T-helper 1 cell treated with Interleukin-12 subunit alpha and Interleukin-12 subunit beta and Interleukin-4 antibody, amounts not matched to agents 30 ng/mL and 1 ng/mL, for 36 hours (primary cell): ENCODE results near the gene GSTT2. TPM values are rescaled to one million over a fixed set of nuclear protein-coding genes. Genes with fewer than 3 reads are reported as not detected.

Experiments used
- intact Hi-C: fragments of 100-400 bp; cut with micrococcal nuclease; formaldehyde crosslinking; loops from one replicate; pipeline ENCODE4 v1.15.1; 2024
- total RNA-seq: library from RNA; stranded (reverse); gene quantifications from 2 replicates; pipeline ENCODE4 v1.2.3, GENCODE V29; 2022

The GSTT2 gene
- total RNA-seq, 1 donor from 2014 or later, result not detected

DNA sequence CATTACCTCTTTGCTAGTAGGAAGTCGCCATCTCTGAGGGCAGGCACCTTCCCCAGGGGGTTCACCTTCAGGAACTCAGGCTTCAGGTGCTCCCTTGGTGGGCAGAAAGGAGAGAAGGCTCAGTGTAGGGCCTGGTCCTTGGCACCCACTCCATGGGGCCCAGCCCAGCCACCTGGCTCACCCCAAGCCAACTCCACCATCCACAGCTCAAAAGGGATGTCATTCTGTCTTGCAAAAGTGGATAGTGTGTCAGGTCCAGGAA lies 28.0 kb downstream of the GSTT2 start:
- intact Hi-C loops, result loop anchor here (10.0 kb wide), 1 partner anchor 237 kb away; the partner anchor contains the start of gene GGT5

- intact Hi-C loops, result loop anchor here (10.0 kb wide), 1 partner anchor 236 kb away; the partner anchor contains the start of gene GGT5
Observed at GRCh38 chr22:24008381-24009226, 28.7 kb downstream of the GSTT2 start.

DNA sequence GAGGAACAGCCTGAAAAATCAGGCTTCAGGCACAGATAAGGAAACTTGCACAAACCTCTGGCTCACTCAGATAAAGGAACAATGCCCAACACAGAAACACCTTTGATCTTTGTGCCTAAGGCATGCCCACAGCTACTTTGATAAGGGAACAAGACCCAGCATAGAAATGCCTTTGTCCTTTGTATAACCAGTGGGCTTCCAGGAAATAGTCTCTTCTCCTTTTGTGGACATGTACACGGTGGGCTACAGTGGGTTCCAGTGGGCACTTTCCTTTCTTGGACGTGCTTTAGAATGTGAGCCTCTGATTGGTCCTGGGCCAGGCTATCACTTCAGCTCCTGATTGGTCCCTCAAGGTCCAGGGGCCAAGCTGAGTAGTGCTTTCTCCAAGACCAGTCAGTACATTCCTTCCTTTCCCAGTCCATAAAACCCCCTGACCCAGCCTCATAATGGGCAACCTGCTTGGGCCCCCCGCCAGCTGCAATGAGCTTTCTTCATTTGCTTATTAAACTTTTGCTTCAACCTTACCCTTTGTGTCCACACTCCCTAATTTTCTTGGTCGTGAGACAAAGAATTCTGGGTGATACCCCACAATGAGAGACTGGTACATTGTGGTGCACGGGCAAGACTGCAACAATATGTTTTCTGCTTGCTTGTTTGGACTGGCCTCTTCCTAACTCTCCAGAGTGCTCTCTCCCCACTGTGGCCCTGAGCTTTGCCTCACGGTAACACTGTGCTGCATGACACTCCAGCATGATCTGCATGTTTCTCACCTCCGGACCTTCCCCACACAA lies 29.5 kb downstream of the GSTT2 start:
- intact Hi-C loops, result loop anchor here (2.0 to 10.0 kb wide), 2 partner anchors 223 to 235 kb away; partner anchors contain the start of genes GGT5 and SMARCB1

GRCh38 chr22:24010018-24010391 lies 30.1 kb downstream of the GSTT2 start:
- intact Hi-C loops, result loop anchor here (2.0 kb wide), 1 partner anchor 223 kb away; the partner anchor contains the start of gene SMARCB1

DNA sequence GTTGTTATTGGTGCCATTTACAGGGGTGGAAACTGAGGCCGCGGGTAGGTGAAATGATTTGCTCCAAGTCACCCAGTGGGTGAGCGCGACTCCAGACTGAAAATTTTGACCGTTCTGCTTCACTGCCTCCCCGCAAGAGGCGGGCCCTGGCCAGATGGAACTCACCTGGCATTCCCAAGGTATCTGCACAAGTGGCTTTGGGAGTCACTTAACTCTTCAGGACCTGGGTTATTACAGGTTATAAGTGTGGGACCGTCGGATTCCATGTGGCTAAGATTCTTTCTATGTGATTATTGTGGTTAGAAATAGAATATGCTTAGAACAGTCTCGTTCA lies 31.8 kb downstream of the GSTT2 start:
- intact Hi-C loops, result loop anchor here (1.0 to 2.0 kb wide), 4 partner anchors 98 to 225 kb away; partner anchors contain the start of genes MIF and SMARCB1

DNA sequence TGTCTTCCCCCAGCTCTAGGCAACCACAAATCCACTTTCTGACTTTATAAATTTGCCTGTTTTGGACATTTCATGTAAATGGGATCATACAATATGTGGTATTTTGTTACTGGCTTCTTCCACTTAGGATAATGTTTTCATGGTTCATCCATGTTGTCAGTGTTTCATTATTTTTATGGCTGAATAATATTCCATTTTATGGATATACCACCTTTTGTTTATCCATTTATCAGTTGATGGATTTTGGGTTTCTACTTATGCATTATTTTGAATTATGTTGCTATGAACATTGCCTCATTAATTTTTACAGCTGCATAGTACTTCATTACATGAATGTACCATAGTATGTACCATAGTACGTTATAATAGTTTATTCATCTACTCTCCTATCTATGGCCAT lies 36.2 kb downstream of the GSTT2 start:
- intact Hi-C loops, result no loop called here

DNA sequence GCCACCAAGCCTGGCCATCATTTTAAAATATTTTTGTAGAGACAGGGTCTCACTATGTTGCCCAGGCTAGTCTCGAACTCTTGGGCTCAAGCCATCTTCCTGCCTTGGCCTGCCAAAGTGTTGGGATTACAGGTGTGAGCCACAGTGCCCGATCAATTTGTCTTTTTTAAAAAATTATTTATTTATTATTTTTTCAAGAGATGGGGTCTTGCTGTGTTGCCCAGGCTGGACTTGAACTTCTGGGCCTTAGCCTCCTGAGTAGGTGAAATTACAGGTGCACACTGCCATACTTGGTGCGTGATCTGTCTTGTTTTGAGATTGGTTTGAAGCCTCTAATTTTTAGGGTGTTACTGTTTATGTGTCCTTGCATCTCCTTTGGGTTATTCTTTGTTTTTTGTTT lies 41.4 kb downstream of the GSTT2 start:
- intact Hi-C loops, result no loop called here

DNA sequence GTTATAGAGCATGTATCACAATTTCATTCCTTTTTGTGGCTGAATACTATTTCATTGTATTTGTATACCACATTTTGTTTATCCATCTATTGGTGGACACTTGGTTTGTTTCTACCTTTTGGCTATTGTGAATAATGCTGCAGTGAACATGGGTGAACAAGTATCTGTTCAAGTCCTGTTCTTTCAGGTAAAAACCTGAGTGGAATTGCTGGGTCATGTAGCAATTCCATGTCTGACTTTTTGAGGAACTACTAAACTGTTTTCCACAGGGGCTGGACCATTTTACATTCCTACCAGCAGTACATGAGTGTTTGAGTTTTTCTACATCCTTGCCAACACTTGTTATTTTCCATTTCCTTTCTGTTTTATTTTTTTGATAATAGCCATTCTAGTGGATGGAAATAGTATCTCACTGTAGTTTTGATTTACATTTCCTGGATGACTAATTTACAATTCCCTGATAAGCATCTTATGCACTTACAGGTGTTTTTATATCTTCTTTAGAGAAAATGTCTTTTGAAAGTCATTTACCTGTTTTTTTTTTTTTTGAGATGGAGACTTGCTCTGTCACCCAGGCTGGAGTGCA lies 43.4 kb downstream of the GSTT2 start:
- intact Hi-C loops, result no loop called here

GRCh38 chr22:24024354-24024753 lies 44.4 kb downstream of the GSTT2 start:
- intact Hi-C loops, result no loop called here

- intact Hi-C loops, result no loop called here
Observed at GRCh38 chr22:24025475-24025874, 45.5 kb downstream of the GSTT2 start.

DNA sequence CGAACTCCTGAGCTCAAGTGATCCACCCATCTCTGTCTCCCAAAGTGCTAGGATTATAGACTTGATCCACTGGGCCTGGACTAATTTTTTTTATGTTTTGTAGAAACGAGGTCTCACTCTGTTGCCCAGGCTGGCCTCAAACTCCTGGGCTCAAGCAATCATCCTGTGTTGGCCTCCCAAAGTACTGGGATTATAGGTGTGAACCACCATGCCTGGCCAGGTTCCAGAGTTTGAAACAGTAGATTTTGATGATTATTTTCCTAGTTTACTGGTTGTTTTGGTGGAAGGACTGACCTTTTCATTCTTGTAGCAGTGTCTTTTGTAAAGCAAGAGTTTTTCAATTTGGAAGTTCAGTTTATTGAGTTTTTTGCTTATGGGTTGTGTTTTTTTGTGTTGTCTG lies 46.1 kb downstream of the GSTT2 start:
- intact Hi-C loops, result no loop called here

DNA sequence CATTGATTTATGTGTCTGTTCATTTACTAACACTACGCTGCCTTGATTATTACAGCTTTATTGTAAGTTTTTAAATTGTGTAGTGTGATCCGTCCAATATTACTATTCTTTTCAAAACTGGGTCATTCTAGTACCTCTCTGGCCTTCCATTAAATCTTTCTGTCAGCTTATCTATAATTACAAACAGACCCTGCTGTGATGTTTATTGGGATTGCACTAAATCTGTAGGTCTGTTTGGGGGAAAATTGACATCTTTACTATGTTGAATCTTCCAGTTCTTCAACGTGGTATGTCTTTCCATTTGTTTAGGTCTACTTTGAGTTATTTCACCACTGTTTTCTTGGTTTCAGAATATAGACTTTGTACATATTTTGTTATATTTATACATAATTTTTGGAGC lies 46.8 kb downstream of the GSTT2 start:
- intact Hi-C loops, result no loop called here

DNA sequence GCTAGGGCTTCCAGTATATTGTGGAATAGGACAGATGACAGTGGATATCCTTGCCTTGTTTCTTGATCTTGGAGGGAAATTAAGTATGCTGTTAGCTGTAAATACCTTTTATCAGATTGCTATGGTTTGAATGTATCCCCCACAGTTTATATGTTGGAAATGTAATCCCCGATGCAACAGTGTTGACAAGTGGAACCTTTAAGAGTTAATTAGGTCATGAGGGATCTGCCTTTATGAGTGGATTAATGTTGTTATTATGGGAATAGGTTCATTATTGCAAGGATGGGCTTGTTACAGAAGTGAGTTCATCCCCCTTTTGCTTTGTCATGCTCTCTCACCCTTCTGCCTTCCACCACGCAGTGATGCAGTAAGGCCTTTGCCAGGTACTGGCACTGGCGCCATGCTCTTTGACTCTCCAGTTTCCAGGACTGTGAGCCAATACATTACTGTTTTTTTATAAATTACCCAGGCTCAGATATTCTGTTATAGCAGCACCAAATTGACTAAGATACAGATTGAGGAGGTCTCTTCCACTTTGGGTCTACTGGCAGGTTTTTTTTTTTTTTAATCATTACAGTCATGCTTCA lies 47.5 kb downstream of the GSTT2 start:
- intact Hi-C loops, result no loop called here

DNA sequence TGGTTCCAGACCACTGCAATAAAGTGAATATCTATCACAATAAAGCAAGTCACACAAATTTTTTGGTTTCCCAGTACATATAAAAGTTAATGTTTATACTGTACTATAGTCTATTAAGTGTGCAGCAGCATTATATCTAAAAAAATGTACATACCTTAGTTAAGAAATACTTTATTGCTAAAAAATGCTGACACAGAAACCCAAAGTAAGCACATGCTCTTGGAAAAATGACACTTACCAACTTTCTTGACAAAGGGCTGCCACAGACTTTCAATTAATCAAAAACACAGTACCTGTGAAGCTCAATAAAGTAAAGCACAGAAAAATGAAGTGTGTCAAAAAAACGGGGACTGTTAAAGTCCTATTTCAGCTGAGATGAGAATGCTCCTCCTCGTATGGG lies 48.1 kb downstream of the GSTT2 start:
- intact Hi-C loops, result no loop called here

DNA sequence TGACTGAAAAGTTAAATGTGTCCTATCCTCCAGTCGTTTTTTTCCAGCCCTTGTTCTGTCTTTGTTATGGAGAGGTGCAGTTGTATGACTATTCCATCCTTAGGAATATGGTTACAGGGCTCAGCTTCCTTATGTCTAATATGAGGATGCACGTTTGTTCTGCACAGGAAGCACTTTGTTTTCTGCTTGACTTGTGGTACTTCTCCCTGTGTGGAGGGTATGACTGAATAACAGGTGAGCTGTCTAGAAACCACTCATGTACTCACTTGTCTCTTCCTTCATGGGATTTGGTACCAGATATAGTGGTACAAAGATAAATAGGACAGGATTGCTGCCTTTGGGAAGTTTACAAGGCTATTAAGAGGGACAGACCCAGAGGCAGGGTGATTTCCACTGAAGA lies 48.6 kb downstream of the GSTT2 start:
- intact Hi-C loops, result no loop called here

DNA sequence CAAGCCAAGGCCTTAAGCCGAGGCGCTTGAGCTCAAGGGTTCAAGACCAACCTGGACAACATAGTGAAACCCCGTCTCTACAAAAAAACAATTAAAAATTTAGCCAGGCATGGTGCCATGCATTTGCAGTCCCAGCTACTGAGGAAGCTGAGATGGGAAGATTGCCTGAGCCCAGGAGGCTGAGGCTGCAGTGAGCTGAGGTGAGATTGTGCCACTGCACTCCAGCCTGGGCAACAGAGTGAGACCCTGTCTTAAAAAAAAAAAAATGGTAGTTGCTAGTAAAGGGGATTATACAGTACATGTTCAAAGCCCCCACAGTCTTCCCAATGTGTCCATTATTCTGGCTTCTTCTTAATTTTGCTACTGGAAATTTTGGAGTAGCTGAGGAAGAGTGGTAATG lies 49.4 kb downstream of the GSTT2 start:
- intact Hi-C loops, result no loop called here

DNA sequence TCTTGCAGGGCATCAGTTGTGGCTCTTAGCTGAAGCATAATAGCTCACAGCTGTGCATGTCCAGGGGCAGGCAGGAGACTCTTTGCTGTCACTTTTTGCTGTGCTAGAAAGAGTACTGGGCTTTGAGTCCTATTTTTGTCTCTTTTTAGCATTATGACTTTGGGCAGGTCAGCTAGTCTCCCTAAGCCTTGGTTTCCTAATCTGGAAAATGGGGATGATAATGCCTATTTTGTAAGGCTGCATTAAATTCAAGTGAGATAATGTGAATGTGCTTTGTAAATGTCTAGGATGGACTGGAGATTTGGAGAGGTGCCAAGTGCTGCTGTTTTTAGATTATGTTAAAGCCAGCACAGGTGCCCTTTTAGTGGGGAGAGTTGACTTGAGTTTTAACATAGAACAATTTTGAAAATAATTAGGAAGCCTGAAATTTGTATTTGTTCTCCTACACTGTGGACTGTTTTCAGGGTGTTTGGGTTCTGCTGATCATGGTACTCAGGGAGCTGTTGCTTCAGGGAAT lies 50.3 kb downstream of the GSTT2 start:
- intact Hi-C loops, result no loop called here
